GM10266 (cell line): ENCODE measurements around the gene MPHOSPH8.

Source experiments
- DNase-seq: peaks from one replicate; pipeline ENCODE4 v3.0.0; 2012; ENCODE audit errors: extremely low spot score
- CTCF ChIP-seq: IDR thresholded peaks from 2 replicates; pipeline ENCODE4 v1.5.1; 2012; ENCODE audit warnings: mild to moderate bottlenecking, low read depth; ENCODE audit not compliant: control insufficient read depth, insufficient read depth; ENCODE audit errors: missing control alignments

MPHOSPH8 gene

GRCh38 chr13:19720039-19720438 lies 86.6 kb downstream of the MPHOSPH8 start:
- no peak for DNase-seq

More at GRCh38 chr13:19720039-19720438, 86.6 kb downstream of the MPHOSPH8 start:
- TF ChIP-seq CTCF = no peak
